GM18861 (cell line): ENCODE results near the gene ZNF397.

Source experiments
- ATAC-seq: cut with Tn5 transposase; IDR thresholded peaks from one replicate; pipeline ENCODE4 v1.9.1; 2021; ENCODE audit not compliant: unreplicated experiment

ZNF397 gene

GRCh38 chr18:35245719-35246317 lies 5.0 kb downstream of the ZNF397 start:
- no peak for ATAC-seq

GRCh38 chr18:35246831-35247230 lies 6.0 kb downstream of the ZNF397 start:
- ATAC-seq = no peak

- no peak for ATAC-seq
Measured at GRCh38 chr18:35247412-35248249, 6.8 kb downstream of the ZNF397 start.

GRCh38 chr18:35248429-35248828 lies 7.6 kb downstream of the ZNF397 start:
- ATAC-seq = no peak

GRCh38 chr18:35252466-35252865 lies 11.6 kb downstream of the ZNF397 start:
- no peak for ATAC-seq

- ATAC-seq = no peak
Measured at GRCh38 chr18:35253655-35254287, 12.9 kb downstream of the ZNF397 start.

GRCh38 chr18:35256947-35257346 lies 16.1 kb downstream of the ZNF397 start:
- ATAC-seq = no peak

- ATAC-seq = no peak
Measured at GRCh38 chr18:35264409-35264808, 23.6 kb downstream of the ZNF397 start.

- ATAC-seq = peak; percentile 55
Measured at GRCh38 chr18:35267161-35267651, 26.4 kb downstream of the ZNF397 start.

GRCh38 chr18:35267809-35268208 lies 27.0 kb downstream of the ZNF397 start:
- no peak for ATAC-seq

- ATAC-seq = no peak
Measured at GRCh38 chr18:35268821-35269220, 28.0 kb downstream of the ZNF397 start.

GRCh38 chr18:35271656-35272055 lies 30.8 kb downstream of the ZNF397 start:
- ATAC-seq = no peak

- no peak for ATAC-seq
Measured at GRCh38 chr18:35276267-35276666, 35.4 kb downstream of the ZNF397 start.

GRCh38 chr18:35277633-35278032 lies 36.8 kb downstream of the ZNF397 start:
- no peak for ATAC-seq

- no peak for ATAC-seq
Measured at GRCh38 chr18:35278085-35278484, 37.3 kb downstream of the ZNF397 start.

GRCh38 chr18:35278969-35279368 lies 38.1 kb downstream of the ZNF397 start:
- ATAC-seq = no peak

- ATAC-seq = no peak
Measured at GRCh38 chr18:35282353-35282752, 41.5 kb downstream of the ZNF397 start.

- ATAC-seq = no peak
Measured at GRCh38 chr18:35283923-35284794, 43.3 kb downstream of the ZNF397 start.

- ATAC-seq = no peak
Measured at GRCh38 chr18:35284841-35285240, 44.0 kb downstream of the ZNF397 start.

- no peak for ATAC-seq
Measured at GRCh38 chr18:35289293-35289692, 48.5 kb downstream of the ZNF397 start.

GRCh38 chr18:35289727-35290093 lies 48.9 kb downstream of the ZNF397 start:
- ATAC-seq = no peak
